Left lung (tissue), 10 donors: ENCODE measurements around the gene UBXN11. TPM values are rescaled to one million over a fixed set of nuclear protein-coding genes. Genes with fewer than 3 reads are reported as not detected.
"Not testable (repeated sequence)": the region's sequence is repeated elsewhere in the genome, so short reads cannot be mapped to it uniquely, and the experiment has no call there.

Source experiments
- ATAC-seq: fragments of 200-7000 bp; cut with Tn5 transposase; one replicate; pipeline ENCODE4 v1.9.1; 2020; ENCODE audit warnings: moderate library complexity
- DNase-seq, 4 donors: peaks; one replicate each; pipeline ENCODE4 v3.0.0-alpha.2; 2013 to 2020
- H3K27ac ChIP-seq, 2 donors: fragments of 200-600 bp; sonication (generic) in 1 of 2; one replicate each; pipeline versions ENCODE4 v1.5.0 to v1.8.0; 2020 to 2021
- H3K27me3 ChIP-seq, 2 donors: fragments of 200-600 bp; sonication (generic) in 1 of 2; one replicate each; pipeline versions ENCODE4 v1.5.0 to v1.8.0; 2020 to 2021
- H3K36me3 ChIP-seq, 2 donors: fragments of 200-600 bp; sonication (generic) in 1 of 2; one replicate each; pipeline versions ENCODE4 v1.5.0 to v1.8.0; 2020 to 2021
- H3K4me1 ChIP-seq, 2 donors: fragments of 200-600 bp; one replicate each; pipeline ENCODE4 v1.8.0; 2021
- H3K4me3 ChIP-seq, 2 donors: fragments of 200-600 bp; sonication (generic) in 1 of 2; one replicate each; pipeline versions ENCODE4 v1.5.0 to v1.8.0; 2020 to 2021; ENCODE audit warnings: mild to moderate bottlenecking in 1 of 2
- H3K9me3 ChIP-seq, 2 donors: fragments of 200-600 bp; sonication (generic) in 1 of 2; one replicate each; pipeline versions ENCODE4 v1.5.0 to v1.8.0; 2020 to 2021
- intact Hi-C, 2 donors: fragments of 100-400 bp; cut with DNase I; formaldehyde crosslinking; loops; one replicate each; pipeline versions ENCODE4 v1.11.2 to v1.14.2; 2022
- polyA plus RNA-seq, 6 donors: library from polyadenylated mRNA; unstranded; fragments of 120-200 nt; gene quantifications; one replicate each; pipeline ENCODE4 v1.2.1, GENCODE V29; 2013; ENCODE audit not compliant: insufficient read length in 6 of 6
- total RNA-seq, 2 donors: library from RNA; stranded (reverse); fragmentation: NEBNext Ultra II Directional; extraction: Animal tissue kit (Norgen Biotek cat#: 25700); gene quantifications; one replicate each; pipeline ENCODE4 v1.2.1, GENCODE V29; 2021
- TF ChIP-seq, protein P1 (sequence below), 2 donors: fragments of 200-600 bp; sonication (generic) in 1 of 2; IDR thresholded peaks; one replicate each; pipeline versions ENCODE4 v1.5.0 to v1.8.0; 2021; ENCODE audit warnings: antibody characterized with exemption in 2 of 2
- donor health status: DM: no; HTN: yes; CAD: no.
- donor health status: DM: no; HTN: no; CAD: no.

Gene UBXN11
- total and polyA plus RNA-seq, 8 donors = 23.0 to 43.1 (median 26.1) TPM

DNA sequence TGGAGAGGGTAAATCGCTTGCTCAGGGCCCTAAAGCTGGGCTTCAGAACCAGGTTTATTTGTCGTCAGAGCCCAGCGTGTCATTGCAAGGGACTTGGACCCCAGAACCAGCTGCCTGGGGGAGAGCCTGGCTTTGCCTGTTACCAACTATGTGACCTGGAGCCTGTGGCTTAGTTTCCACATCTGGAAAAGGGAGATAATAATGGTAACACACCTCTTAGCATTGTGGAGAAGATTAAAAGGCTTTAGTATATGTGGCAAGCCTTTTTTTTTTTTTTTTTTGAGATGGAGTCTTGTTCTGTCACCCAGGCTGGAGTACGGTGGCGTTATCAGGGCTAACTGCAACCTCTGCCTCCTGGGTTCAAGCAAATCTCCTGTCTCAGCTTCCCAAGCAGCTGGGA is 23.8 kb upstream of the UBXN11 start:
- Histone ChIP-seq H3K27ac (no peak overlapping the region), H3K36me3 (no peaks in the 10 kb centered on the region), H3K4me1 (peaks cover 0 to 7% of the 10 kb centered on the region in 2 donors), H3K9me3 (no peaks in the 10 kb centered on the region), H3K4me3 (no peak overlapping the region), H3K27me3 (peaks cover 0 to 35% of the 10 kb centered on the region in 2 donors)
- intact Hi-C loops = no loop called here
- TF ChIP-seq, protein P1, sequence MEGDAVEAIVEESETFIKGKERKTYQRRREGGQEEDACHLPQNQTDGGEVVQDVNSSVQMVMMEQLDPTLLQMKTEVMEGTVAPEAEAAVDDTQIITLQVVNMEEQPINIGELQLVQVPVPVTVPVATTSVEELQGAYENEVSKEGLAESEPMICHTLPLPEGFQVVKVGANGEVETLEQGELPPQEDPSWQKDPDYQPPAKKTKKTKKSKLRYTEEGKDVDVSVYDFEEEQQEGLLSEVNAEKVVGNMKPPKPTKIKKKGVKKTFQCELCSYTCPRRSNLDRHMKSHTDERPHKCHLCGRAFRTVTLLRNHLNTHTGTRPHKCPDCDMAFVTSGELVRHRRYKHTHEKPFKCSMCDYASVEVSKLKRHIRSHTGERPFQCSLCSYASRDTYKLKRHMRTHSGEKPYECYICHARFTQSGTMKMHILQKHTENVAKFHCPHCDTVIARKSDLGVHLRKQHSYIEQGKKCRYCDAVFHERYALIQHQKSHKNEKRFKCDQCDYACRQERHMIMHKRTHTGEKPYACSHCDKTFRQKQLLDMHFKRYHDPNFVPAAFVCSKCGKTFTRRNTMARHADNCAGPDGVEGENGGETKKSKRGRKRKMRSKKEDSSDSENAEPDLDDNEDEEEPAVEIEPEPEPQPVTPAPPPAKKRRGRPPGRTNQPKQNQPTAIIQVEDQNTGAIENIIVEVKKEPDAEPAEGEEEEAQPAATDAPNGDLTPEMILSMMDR (IDR thresholded peaks at IDR 0.05) = no peak
- no peak for DNase-seq
- ATAC-seq = no peak

DNA sequence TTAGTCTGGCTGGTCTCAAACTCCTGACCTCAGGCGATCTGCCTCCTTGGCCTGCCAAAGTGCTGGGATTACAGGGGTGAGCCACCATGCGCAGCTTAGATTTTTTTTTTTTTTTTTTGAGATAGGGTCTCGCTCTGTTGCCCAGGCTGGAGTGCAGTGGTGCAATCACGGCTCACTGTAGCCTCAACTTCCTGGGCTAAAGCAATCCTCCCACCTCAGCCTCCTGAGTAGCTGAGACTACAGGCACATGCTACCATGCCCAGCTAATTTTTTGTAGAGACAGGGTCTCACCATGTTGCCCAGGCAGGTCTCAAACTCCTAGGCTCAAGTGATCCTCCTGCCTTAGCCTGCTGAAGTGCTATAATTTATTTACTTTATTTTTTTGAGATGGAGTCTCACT is 22.9 kb upstream of the UBXN11 start:
- H3K4me1 ChIP-seq, H3K36me3 ChIP-seq, DNase-seq, H3K9me3 ChIP-seq, ATAC-seq, intact Hi-C loops, H3K4me3 ChIP-seq, H3K27ac ChIP-seq: not testable (repeated sequence)
- peaks cover 0 to 26% of the 10 kb centered on the region in 2 donors for H3K27me3 ChIP-seq

DNA sequence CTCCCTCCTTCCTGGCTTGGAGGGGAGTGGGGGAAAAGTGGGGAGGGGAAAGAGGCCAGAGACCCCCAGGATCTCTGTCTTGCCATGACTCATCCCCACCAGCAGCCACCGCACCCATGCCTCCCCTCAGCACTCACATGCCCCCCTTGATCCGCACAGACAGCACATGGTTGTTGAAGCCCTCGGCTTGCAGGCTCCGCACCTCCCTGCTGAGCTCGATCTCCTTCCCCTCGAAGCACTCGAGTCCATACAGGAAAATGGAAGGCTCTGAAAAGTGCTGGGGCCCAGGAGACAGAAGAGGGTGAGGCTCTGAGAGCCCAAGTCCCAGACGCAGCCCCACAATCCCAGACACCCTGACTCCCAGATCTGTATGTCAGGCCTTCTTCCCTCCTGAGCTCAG is 22.2 kb upstream of the UBXN11 start:
- H3K9me3 ChIP-seq = no peaks in the 10 kb centered on the region
- DNase-seq (no peak), ATAC-seq (no peak)
- TF ChIP-seq, protein P1 (IDR thresholded peaks at IDR 0.05) = no peak
- H3K27ac ChIP-seq = no peak overlapping the region
- H3K4me3 ChIP-seq = no peak overlapping the region
- peaks cover 0 to 3% of the 10 kb centered on the region in 2 donors for H3K4me1 ChIP-seq
- peaks cover 0 to 6% of the 10 kb centered on the region in 2 donors for H3K36me3 ChIP-seq
- intact Hi-C loops = no loop called here
- H3K27me3 ChIP-seq = peaks cover 0 to 18% of the 10 kb centered on the region in 2 donors

DNA sequence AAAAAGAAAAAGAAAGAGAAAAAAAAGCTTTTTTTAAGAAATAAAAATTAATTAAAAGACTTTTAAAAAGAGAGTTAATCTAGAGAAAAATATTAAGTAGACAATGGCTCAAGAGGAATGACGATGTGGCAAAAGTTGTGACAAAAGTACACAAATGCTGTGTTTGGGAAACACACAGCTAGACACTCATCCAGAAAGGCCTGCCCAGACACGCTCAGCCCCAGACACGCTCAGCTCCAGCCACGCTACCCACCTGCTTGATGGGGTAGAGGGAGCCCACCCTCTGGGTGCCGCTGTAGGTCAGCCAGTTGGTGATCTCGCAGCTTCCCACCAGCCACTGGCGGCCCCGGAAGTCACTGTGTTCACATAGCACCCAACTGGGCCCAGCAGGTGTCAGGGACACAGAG is 21.5 kb upstream of the UBXN11 start:
- no peak for DNase-seq
- intact Hi-C loops = no loop called here
- peaks cover 0 to 12% of the 10 kb centered on the region in 2 donors for H3K27me3 ChIP-seq
- no peaks in the 10 kb centered on the region for H3K4me1 ChIP-seq
- TF ChIP-seq, protein P1 (IDR thresholded peaks at IDR 0.05) = no peak
- H3K36me3 ChIP-seq = peaks cover 0 to 7% of the 10 kb centered on the region in 2 donors
- ATAC-seq = no peak
- H3K9me3 ChIP-seq = no peaks in the 10 kb centered on the region
- no peak overlapping the region for H3K4me3 ChIP-seq
- H3K27ac ChIP-seq = no peak overlapping the region

DNA sequence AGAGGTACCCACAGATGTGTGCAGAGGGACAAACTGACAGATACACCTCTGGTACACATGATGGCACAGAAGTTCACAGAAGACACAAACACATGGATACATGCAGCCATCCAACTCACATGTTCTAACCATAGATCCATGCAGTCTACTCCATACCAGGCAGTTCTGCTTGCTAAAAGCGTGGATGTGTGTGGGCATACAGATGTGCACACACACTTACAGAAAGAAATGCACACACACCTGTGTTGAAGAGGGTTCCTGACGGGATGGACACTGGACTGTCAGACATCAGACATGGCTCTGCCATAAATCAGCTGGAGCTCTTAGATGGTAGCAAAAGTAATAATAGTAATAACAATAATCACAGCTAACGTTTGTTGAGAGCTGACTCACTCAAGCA is 18.1 kb upstream of the UBXN11 start:
- H3K27me3 ChIP-seq = peaks cover 0 to 5% of the 10 kb centered on the region in 2 donors
- TF ChIP-seq, protein P1 (IDR thresholded peaks at IDR 0.05) = no peak
- H3K4me1 ChIP-seq = peaks cover 0 to 26% of the 10 kb centered on the region in 2 donors
- no peak overlapping the region for H3K4me3 ChIP-seq
- no peak overlapping the region for H3K27ac ChIP-seq
- intact Hi-C loops = loop anchor here in 1 of 2 donors (5.0 kb wide), 1 partner anchor 42 kb away; the partner anchor contains the start of gene SH3BGRL3
- H3K36me3 ChIP-seq = peaks cover 0 to 7% of the 10 kb centered on the region in 2 donors
- no peak for DNase-seq
- no peaks in the 10 kb centered on the region for H3K9me3 ChIP-seq
- no peak for ATAC-seq

DNA sequence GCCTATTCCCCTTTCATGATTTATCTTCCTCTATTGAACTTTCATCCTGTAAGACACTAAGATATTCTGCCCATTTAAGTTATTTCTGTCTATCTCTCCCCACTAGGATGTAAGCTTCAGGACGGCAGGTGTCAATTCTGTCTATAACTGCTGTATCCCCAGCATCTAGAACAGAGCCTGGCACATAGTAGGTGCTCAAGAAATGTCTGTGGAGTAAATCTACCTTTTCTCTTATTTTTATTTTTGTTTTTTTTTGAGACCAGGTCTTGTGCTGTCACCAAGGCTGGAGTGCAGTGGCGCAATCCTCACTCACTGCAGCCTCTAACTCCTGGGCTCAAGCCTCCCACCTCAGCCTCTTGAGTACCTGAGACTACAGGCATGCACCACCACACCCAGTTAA is 16.9 kb upstream of the UBXN11 start:
- intact Hi-C loops = loop anchor here in 1 of 2 donors (5.0 kb wide), 1 partner anchor 41 kb away; the partner anchor contains the start of gene SH3BGRL3
- TF ChIP-seq, protein P1 (IDR thresholded peaks at IDR 0.05) = no peak
- H3K9me3 ChIP-seq = no peaks in the 10 kb centered on the region
- H3K27me3 ChIP-seq = peaks cover 0 to 5% of the 10 kb centered on the region in 2 donors
- H3K4me3 ChIP-seq = no peak overlapping the region
- H3K4me1 ChIP-seq = peaks cover 0 to 36% of the 10 kb centered on the region in 2 donors
- ATAC-seq = no peak
- no peak for DNase-seq
- peaks cover 0 to 7% of the 10 kb centered on the region in 2 donors for H3K36me3 ChIP-seq
- no peak overlapping the region for H3K27ac ChIP-seq
